HG03558 (cell line): ENCODE measurements around the gene IGSF9B.

ENCODE experiments used
- ATAC-seq: cut with Tn5 transposase; IDR thresholded peaks from one replicate; pipeline ENCODE4 v1.9.1; 2021; ENCODE audit warnings: moderate number of reproducible peaks; ENCODE audit not compliant: unreplicated experiment; ENCODE audit errors: extremely low read depth

Gene IGSF9B

DNA sequence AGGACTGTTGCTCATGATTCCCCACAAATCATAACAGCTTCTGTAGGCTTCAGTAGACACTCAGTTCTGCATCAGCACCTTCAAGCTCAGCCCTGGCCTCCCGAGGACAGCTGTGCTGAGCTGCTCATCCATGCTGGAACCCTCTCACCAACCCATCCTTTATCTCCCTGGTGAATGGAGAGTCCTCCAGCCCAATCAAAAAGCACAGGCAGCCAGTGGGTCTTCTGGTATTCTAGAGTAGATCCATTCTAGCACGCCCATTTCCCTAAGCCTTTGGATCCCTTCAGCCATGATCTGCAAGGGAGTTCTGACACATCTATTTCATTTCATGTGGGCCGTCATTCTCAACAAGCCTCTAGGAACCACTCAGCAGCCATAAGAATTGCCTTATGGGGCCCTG, 66.9 kb downstream of the IGSF9B start:
- no peak for ATAC-seq

DNA sequence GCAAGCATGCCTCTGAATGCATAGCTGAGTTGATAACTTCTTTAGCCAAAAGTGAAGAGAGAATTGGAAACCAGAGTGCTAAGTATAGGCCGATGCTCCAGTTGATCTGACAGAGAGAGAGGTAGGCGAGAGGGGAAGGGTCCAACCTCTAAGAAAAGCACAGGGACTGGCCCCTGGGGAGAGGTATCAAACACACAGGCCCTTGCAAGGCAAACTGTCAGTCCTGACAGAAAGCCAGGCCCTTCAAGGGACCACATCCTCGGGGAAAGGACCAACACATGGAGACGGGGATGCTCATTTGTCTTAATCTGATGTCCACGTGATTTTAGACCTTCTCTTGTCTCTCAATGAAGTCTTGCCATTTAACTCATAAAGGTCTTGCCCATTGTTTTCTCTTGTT, 67.6 kb downstream of the IGSF9B start:
- ATAC-seq: no peak

DNA sequence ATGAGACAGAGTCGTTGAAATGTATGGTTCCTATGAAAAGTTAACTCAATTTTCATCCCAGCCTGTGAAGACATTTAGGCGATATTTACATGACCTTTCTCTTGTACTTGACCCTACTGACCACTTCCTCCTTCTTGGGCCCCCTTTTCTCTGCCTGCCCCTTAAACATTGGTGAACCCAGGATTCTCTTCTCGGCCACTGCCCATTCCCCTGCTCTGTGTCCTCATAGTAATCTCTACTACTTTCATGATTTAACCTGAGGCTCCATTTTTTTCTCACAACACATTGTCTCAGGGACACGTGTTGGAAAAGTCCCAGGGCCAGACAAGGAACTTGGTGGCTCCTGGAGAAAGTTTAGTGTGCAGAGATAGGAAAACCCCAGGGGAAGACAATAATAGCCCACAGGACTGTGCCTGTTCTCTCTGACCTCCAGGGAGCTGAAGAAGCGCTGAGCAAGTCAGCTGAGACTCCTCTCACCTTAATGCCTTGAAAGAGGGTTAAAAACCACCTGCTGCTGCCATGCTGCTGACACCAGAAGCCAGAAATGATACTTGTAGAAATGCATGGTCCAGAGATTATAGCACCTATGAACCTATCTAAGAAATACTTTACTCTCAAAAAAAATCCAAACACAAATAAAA, 69.0 kb downstream of the IGSF9B start:
- ATAC-seq: no peak

GRCh38 chr11:133886029-133886428, 70.7 kb downstream of the IGSF9B start:
- no peak for ATAC-seq

DNA sequence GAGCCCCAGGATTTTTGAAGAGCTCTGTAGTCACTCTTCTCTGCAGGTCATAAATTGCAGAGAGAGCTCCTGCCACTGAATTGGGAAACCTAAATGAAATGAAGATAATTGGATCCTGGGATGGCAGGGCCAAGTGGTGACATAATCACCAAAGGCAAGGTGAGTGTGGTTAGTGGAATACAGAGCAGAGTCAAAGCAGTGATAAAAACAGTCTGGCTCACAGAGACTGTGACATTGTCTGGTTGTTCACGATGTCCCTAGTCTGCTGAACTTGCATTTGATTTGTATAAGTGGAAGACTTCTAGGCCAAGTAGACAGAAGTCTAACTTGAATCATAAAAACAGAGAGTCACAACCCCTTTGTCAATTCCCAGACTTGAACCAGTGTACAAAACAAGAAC, 84.6 kb downstream of the IGSF9B start:
- no peak for ATAC-seq

DNA sequence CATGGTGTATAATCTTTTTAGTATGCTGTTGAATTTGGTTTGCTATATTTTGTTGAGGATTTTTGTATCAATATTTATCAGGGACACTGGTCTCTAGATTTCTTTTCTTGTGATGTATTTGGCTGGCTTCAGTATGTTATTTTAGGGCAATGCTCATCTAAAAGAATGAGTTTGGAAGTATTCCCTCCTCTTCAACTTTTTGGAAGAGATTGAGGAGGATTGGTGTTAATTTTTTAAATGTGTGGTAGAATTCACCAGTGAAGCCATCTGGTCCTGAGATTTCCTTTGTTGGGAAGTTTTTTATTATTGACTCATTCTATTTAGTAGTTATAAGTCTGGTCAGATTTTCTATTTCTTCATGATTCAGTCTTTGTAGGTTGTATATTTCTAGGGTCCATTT, 89.3 kb downstream of the IGSF9B start:
- ATAC-seq: no peak

- no peak for ATAC-seq
Measured at GRCh38 chr11:133865466-133865865, 91.3 kb downstream of the IGSF9B start.

DNA sequence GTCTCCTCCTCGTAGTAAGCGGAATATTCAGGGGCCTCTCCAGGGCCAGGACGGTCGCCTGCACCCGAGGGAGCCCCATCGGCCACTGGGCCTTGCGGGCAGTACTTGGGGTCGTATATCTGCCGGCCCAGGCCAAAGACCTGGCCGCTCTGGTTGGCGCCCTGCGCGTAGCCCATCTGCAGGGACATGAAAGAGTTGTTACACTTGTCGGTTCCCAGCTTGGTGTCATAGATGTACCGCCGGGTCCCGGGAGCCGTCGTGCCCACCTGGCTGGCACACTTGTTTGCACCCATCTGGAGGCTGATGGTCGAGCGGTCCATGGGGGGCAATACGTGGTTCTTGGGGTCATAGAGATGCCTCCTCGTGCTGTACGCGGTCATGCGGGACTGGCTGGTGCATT, 92.0 kb downstream of the IGSF9B start:
- no peak for ATAC-seq

- ATAC-seq: no peak
Measured at GRCh38 chr11:133860151-133860550, 96.6 kb downstream of the IGSF9B start.
